ACHN (cell line): Measurements from ENCODE around the gene OTOF.

Source experiments
- DNase-seq: peaks from one replicate; pipeline ENCODE4 v3.0.0-alpha.2; 2015
- in situ Hi-C: cut with HindIII; loops from 2 replicates; pipeline ENCODE4 v1.10.0; 2017; ENCODE audit warnings: low sequenced_read_pairs, low pct_ligation_motif_present, low pct_unique_long_range_greater_than_20kb

OTOF gene

GRCh38 chr2:26506279-26506678 lies 28.4 kb upstream of the OTOF start:
- in situ Hi-C loops = no loop called here
- no peak for DNase-seq

DNA sequence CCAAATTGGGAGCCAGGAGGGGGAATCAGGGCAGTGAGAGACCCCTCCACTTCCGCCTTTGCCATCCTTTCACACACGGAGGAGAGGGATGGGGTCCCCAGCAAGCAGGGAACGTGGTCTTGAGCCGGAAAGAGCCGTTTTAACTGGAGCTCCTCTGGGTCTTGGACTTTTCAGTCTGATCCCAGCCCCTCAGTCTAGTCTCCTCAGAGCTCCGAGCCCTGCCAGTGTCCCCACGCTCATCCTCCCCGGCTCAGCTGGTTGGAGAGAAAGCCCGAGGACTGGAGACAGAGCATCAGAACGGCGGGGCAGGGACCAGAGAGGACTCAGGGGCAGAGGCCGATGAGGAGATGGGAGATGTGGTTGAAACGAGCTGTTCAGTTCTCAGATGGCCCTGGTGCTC lies 26.1 kb upstream of the OTOF start:
- in situ Hi-C loops = no loop called here

DNA sequence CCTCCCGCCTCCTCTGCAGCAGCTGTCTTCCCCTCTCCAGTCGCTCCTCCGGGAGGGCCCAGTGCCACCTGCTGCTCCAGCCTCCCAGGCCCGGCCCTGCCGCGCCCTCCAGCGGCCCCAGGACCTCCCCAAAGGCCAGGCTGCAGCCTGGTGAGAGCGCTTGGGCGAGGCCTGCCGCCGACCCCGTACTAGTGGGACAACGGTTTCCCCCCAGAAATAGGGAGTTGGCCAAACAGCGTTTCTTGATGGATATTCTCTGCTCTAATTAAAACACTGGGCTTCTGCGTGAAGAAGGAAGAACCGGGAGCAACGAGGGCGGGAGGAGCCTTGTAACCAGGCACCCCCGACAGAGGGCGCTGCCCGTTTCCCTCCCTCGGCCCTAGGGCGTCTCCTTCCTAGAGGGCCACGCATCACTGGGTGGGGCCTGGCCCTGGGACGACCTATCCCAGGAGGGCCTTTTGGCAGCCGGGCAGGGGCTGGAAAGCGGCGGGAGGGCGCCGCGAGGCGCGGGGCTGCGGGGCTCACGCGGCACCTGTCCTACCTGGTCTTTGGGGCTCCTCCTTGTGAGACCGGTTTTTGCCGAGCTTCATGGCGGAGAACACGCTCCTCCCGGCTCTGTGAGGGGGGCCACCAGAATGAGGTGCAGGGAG lies 25.4 kb upstream of the OTOF start:
- in situ Hi-C loops = no loop called here
- peak; percentile 87 for DNase-seq

More for the DNA sequence above, 26.1 kb upstream of the OTOF start:
- DNase-seq = no peak

- no peak for DNase-seq
- in situ Hi-C loops = no loop called here
Observed at GRCh38 chr2:26500406-26500805, 22.5 kb upstream of the OTOF start.

GRCh38 chr2:26495705-26496297 lies 17.9 kb upstream of the OTOF start:
- peak; percentile 22 for DNase-seq
- in situ Hi-C loops = no loop called here

- no peak for DNase-seq
- in situ Hi-C loops = no loop called here
Observed at GRCh38 chr2:26494891-26495290, 17.0 kb upstream of the OTOF start.

DNA sequence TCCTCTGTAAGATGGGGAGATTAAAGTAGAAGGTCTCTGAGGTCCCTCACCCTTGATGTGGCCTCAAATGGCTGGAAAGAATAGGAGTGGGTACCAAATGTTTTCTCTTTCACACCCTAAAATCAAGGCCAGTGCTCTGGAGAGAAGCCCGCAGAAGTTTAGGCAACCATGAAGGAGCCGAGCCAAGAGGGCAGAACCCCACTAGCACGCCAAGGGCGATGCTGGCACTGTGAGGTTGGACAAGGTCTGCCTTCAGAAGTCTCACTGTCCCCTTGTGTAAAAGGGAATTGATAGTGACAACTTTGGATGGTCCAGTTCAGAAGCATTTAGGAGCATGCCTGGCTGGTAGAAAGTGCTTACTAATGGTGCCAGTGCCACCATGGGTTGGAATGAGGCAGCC lies 16.3 kb upstream of the OTOF start:
- in situ Hi-C loops = no loop called here
- DNase-seq = no peak

GRCh38 chr2:26493566-26493965 lies 15.6 kb upstream of the OTOF start:
- in situ Hi-C loops = no loop called here
- no peak for DNase-seq

GRCh38 chr2:26492749-26493515 lies 15.0 kb upstream of the OTOF start:
- no peak for DNase-seq
- in situ Hi-C loops = no loop called here

GRCh38 chr2:26491563-26492167 lies 13.7 kb upstream of the OTOF start:
- DNase-seq = no peak

DNA sequence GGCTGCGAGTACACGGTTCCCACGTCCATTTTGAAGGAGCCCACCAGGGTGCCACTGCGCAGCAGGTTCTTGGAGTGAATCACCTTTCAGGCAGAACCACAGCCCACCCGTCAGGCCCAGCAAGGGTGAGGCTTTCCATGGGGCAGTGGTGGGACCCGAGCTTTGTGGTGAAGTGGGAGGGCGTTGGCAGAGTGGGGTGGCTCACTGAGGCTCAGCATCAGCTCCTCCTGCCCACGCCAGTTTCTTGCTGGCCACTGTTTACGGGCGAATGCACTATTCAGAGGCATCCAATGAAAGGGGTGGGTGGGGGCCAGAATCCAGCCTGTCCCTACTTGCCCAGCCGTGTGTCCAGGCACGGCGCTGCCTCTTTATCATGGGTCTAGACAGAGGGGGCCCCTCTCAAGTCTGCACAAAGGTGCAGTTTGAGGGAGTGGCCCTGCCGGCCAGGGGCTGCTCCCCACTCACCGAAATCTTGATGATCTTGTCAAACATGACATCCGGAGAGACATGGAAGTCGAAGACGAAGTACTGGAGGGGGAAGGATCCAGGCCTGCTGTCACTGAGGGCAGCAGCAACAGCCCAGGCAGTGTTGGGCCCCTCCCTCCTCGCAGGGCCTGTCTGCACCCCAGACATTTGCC lies 11.4 kb upstream of the OTOF start:
- no peak for DNase-seq
- in situ Hi-C loops = no loop called here

More at GRCh38 chr2:26491563-26492167, 13.7 kb upstream of the OTOF start:
- in situ Hi-C loops = no loop called here

DNA sequence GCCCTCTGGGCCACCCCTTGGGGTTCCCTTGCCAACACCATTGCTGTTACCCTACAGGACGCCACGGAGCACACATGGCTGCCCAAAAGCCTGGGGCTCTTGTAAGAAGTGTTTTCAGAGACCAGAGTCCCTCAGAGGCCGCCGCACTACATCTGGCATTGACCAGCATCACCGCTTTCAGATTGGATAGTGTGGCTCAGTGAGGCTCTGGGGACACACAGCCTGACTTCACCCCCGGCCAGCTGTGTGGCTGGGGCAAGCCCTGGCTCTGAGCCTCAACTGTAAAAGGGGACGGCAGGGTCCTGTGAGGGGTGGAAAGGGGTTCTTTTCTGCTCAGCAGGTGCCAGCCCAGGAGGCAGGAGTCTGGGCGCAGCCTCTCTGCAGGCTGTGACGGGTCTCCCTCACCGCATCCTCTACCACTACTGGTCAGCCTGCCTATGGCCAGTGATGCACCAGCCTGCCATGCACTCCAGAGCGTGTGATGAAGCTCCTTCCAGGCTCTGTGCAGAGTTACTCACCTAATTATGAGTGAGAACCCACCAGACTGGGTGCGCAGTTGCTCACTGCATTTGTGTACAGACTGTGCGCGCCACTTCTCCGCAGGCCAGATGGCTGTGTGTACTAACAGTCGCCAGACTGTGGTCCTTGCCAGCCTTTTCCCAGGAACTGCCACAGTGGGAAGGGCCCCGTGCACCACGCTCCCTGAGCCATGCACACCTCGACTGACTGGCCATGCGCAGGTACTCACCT lies 10.7 kb upstream of the OTOF start:
- no peak for DNase-seq
- in situ Hi-C loops = no loop called here

GRCh38 chr2:26487192-26487591 lies 9.3 kb upstream of the OTOF start:
- DNase-seq = no peak
- in situ Hi-C loops = no loop called here

DNA sequence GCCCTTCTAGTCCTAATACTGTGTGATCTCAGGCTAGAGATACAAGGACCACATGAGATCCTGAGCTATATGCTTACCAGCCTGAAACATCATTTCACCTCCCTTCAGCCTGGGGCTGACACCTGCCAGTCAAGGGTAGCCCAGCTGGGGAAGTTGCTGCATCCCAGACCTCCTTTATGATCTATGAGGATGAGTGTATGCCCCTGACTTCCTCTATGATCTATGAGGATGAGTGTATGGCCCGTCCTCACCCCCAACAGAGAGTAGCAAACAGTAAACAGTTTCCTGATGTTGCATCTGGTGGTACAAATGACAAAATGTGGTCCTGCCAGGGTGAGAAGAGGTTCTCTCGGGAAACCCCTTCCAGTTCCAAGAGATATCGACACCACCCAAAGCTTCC lies 8.9 kb upstream of the OTOF start:
- DNase-seq = no peak
- in situ Hi-C loops = no loop called here

GRCh38 chr2:26485725-26486418 lies 7.9 kb upstream of the OTOF start:
- in situ Hi-C loops = no loop called here
- DNase-seq = no peak

DNA sequence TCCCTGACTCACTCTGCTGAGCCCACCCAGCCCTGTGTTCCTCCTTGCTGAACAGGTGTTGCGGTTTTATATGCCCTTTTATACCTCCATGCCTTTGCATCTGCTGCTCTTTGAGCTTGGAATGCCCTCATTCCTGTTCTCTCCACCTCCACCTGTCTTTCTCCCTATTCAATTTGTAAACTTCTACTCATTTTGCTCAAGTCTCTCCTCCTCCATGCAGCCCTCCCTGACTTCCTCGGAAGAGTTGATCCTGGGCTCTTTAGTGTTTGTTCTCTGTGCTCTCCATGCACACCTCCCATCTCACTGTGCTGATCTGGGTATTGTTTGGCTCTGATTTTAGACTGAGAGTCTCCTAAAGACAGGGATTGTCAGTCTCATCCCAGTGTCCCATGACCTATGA lies 7.2 kb upstream of the OTOF start:
- in situ Hi-C loops = no loop called here

DNA sequence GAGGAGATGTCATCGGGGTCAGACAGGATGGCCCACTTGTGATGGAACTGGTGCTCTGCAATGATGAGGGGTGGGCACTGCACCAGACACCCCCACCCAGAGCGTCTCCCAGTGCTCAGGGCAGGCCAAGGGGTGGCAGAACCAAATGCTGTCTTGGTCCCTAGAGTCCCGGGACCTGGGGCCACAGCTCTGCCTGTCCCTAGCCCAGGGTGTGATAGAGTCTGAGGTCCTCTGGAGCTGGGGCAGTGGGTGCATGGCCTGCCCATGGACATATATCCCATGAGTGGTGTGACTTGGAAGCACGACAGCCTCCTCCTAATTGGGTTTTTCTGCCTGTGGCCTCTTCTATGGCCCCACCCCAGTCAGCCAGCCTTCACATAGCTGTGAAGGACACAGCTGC lies 6.7 kb upstream of the OTOF start:
- in situ Hi-C loops = no loop called here

More for the DNA sequence above, 7.2 kb upstream of the OTOF start:
- no peak for DNase-seq

More for the DNA sequence above, 6.7 kb upstream of the OTOF start:
- no peak for DNase-seq
